Middle frontal gyrus (tissue), 1 donor: Measurements from ENCODE around the gene WASF2.
A peak's percentile ranks its signal among the peaks of the same experiment; 100 is the strongest.
"Not testable (repeated sequence)": the region's sequence is repeated elsewhere in the genome, so short reads cannot be mapped to it uniquely, and the experiment has no call there.

Experiments used
- DNase-seq: peaks from one replicate; pipeline ENCODE4 v3.0.0-alpha.2; 2015; ENCODE audit warnings: low spot score; ENCODE audit errors: extremely low spot score

Gene WASF2

GRCh38 chr1:27489973-27490741 lies at the start of gene WASF2:
WASF2 (minus strand) TSS chr1:27490167; CDS start chr1:27428890, 61,277 bp downstream.
- DNase-seq = peak; percentile 93

- no peak for DNase-seq
Observed at GRCh38 chr1:27538793-27539192, 48.8 kb upstream of the WASF2 start.

GRCh38 chr1:27538305-27538676 lies 48.3 kb upstream of the WASF2 start:
- DNase-seq = not testable (repeated sequence)

- peak; percentile 47 for DNase-seq
Observed at GRCh38 chr1:27536767-27537166, 46.8 kb upstream of the WASF2 start.

- DNase-seq = no peak
Observed at GRCh38 chr1:27536010-27536757, 46.2 kb upstream of the WASF2 start.

- DNase-seq = no peak
Observed at GRCh38 chr1:27535386-27535785, 45.4 kb upstream of the WASF2 start.

- DNase-seq = no peak
Observed at GRCh38 chr1:27531959-27532685, 42.2 kb upstream of the WASF2 start.

- no peak for DNase-seq
Observed at GRCh38 chr1:27530192-27530591, 40.2 kb upstream of the WASF2 start.

- no peak for DNase-seq
Observed at GRCh38 chr1:27529704-27530018, 39.7 kb upstream of the WASF2 start.

- peak; percentile 52 for DNase-seq
Observed at GRCh38 chr1:27528818-27529703, 39.1 kb upstream of the WASF2 start.

GRCh38 chr1:27527890-27528817 lies 38.2 kb upstream of the WASF2 start:
- DNase-seq = no peak

GRCh38 chr1:27527223-27527889 lies 37.4 kb upstream of the WASF2 start:
- no peak for DNase-seq

GRCh38 chr1:27526569-27527222 lies 36.7 kb upstream of the WASF2 start:
- no peak for DNase-seq

- no peak for DNase-seq
Observed at GRCh38 chr1:27525296-27526272, 35.6 kb upstream of the WASF2 start.

- no peak for DNase-seq
Observed at GRCh38 chr1:27523337-27524020, 33.5 kb upstream of the WASF2 start.

- no peak for DNase-seq
Observed at GRCh38 chr1:27522432-27523336, 32.7 kb upstream of the WASF2 start.
